Stimulated activated CD8-positive, alpha-beta memory T cell treated with anti-CD3 and anti-CD28 coated beads, Interleukin-12 subunit alpha, Interleukin-12 subunit beta, amount 100 ng/mL, for 4 hours (primary cell): ENCODE measurements around the gene TPRG1L.

Experiments used
- DNase-seq: peaks from one replicate; pipeline ENCODE4 v3.0.0-alpha.2; 2020; ENCODE audit warnings: low read depth

TPRG1L gene

GRCh38 chr1:3668148-3668547 lies 43.3 kb downstream of the TPRG1L start:
- DNase-seq = no peak

- DNase-seq = no peak
Observed at GRCh38 chr1:3668585-3669300, 43.9 kb downstream of the TPRG1L start.

DNA sequence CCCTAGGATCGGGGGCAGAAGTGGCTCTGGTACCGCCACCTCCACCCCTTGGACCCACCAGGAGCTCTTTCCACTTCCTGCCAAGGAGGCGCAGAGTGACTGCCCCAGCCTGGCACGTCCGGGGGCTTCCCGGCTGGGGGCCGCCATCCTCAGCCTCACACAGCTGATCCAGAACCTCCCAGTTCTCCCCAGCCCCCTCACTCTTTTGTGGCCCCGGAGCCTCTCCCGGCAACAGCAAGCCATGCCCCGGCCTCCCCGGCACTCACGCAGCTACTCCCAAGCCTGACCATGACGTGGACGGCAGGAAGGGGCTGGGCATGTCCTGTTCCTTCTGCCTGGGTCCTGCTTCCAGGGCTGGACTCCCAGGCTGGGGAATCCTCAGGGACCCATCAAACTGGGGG lies 44.6 kb downstream of the TPRG1L start:
- no peak for DNase-seq

DNA sequence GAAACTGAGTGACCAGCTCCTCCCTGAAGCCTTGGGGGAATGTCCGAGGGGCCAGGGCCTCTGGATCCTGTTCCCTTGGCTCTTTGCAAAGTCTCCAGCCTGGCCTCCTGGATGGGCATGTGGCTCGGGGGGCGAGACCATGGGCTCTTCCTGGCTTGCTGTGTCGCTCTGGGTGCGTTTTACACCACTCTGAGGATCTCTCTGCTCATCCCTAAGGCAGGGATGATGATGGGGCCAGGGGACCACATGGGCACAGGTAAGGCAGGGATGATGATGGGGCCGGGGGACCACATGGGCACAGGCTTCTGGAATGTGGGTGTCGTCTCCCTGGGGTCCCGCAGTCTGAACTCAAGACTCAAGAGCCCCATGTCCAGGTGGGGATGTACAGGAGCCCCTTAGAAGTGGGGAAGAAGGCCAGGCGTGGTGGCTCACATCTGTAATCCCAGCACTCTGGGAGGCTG lies 45.2 kb downstream of the TPRG1L start:
- no peak for DNase-seq

- DNase-seq = no peak
Observed at GRCh38 chr1:3670823-3671265, 46.0 kb downstream of the TPRG1L start.

GRCh38 chr1:3671371-3672180 lies 46.8 kb downstream of the TPRG1L start:
- no peak for DNase-seq

GRCh38 chr1:3672231-3672970 lies 47.6 kb downstream of the TPRG1L start:
- DNase-seq = no peak

DNA sequence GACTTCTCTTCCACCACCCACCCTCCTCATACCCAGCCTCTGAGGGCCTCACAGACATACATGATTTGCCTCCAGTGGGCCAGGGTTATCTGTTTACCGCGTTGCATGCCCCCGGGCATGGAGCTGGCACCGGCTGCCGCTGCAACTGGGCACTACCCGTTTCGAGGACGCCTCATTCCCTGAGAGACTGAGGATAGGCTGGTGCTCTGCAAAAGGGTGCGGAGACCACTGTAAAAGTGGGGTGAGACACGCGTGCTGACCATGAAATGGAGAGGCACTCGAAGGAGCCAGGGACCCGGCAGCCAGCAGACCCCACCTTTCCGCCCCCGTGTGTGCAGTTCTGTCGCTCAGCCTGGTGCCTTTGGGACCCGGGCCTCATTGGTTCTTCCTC lies 48.2 kb downstream of the TPRG1L start:
- no peak for DNase-seq

- no peak for DNase-seq
Observed at GRCh38 chr1:3673381-3674099, 48.7 kb downstream of the TPRG1L start.

- DNase-seq = no peak
Observed at GRCh38 chr1:3674100-3675094, 49.6 kb downstream of the TPRG1L start.

GRCh38 chr1:3675436-3675835 lies 50.6 kb downstream of the TPRG1L start:
- no peak for DNase-seq

- no peak for DNase-seq
Observed at GRCh38 chr1:3676581-3677470, 52.0 kb downstream of the TPRG1L start.

DNA sequence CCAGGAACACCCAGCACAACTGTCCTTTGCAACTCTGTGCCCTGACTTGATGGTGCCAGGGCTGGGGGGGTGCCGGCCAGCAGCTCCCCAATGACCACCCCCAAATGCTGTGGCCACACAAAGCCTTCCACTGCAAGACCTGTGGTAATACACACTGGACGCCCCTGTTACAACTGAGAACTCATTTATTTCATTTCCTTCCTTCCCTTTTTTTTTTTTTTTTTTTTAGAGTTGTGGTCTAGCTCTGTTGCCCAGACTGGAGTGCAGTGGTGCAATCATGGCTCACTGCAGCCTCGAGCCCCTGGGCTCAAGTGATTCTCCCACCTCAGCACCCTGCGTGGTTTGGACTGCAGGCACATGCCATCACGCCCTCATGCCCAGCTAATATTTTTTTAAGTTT lies 52.7 kb downstream of the TPRG1L start:
- no peak for DNase-seq

GRCh38 chr1:3678361-3679097 lies 53.7 kb downstream of the TPRG1L start:
- DNase-seq = no peak

GRCh38 chr1:3679098-3679555 lies 54.3 kb downstream of the TPRG1L start:
- no peak for DNase-seq
